Cardiac septum (tissue), 1 donor: Measurements from ENCODE around the gene STAM2. TPM values are rescaled to one million over a fixed set of nuclear protein-coding genes. Genes with fewer than 3 reads are reported as not detected.

Experiments used
- DNase-seq: peaks from one replicate; pipeline ENCODE4 v3.0.0-alpha.2; 2020; ENCODE audit warnings: low spot score
- intact Hi-C: fragments of 100-400 bp; cut with DNase I; formaldehyde crosslinking; loops from one replicate; pipeline ENCODE4 v1.14.0; 2022
- total RNA-seq: library from RNA; stranded (reverse); fragmentation: NEBNext Ultra II Directional; extraction: Animal tissue kit (Norgen Biotek cat#: 25700); gene quantifications from one replicate; pipeline ENCODE4 v1.2.1, GENCODE V29; 2021
- donor health status: DM: no; HTN: no; CAD: no.

Gene STAM2
- total RNA-seq, 1 donor from 2014 or later, result 28.9 TPM

GRCh38 chr2:152086231-152086630, 89.3 kb downstream of the STAM2 start:
- DNase-seq, result no peak
- intact Hi-C loops, result no loop called here

DNA sequence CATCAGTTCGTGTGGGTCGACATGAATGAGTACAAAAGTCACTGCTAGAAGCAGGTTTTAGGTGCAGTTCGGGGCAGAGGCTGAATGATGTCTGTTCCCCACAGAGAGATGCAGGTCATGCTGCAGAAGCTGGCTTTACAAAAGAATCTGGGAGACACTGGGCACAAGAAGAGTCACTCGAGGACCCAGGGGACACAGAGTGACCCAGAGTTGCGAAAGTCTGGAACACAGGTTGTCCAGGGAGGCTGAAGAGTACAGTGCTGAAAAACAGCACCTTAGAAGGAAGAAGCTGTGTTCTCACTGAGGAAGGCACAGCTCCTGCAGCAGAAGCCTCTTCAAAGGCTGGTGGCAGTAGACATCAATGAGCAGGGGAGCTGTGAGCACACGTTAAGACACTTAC, 91.5 kb downstream of the STAM2 start:
- intact Hi-C loops, result no loop called here
- no peak for DNase-seq

DNA sequence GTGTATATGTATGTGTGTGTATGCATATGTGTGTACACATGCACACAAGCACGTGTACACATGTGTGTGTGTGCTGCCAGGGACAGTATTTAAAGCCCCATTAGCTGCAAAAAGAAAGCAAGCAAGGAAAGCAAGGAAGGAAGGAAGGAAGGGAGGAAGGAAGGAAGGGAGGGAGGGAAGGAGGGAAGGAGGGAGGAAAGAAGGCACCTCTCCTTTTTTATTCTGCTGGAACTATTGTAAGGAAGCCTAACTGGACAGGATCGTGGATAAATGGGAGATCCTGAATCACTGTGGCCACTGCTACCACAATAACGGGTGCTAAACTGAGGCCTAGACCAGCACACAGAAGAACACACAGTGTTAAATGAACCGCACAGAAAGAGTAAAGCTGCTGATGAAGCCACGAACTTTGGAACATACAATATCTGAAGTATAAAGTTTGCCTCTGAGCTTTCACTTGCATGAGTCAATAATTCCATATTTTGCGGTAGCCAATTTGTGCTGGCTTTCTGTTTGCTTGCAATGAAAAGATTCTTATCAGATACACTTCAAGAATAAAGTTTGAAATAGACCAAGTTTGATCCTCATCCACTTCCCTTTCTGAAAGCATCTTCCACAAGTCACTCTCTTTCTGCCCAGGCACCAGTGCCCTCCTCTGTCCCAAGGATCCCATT, 92.2 kb downstream of the STAM2 start:
- no peak for DNase-seq
- intact Hi-C loops, result no loop called here

- intact Hi-C loops, result no loop called here
- DNase-seq, result no peak
Measured at GRCh38 chr2:152078662-152079061, 96.9 kb downstream of the STAM2 start.

GRCh38 chr2:152078023-152078422, 97.5 kb downstream of the STAM2 start:
- DNase-seq, result no peak
- intact Hi-C loops, result no loop called here

- no peak for DNase-seq
Measured at GRCh38 chr2:152075461-152076050, 100.0 kb downstream of the STAM2 start.

GRCh38 chr2:152072011-152072410, 103.6 kb downstream of the STAM2 start:
- no peak for DNase-seq
- intact Hi-C loops, result no loop called here

More at GRCh38 chr2:152075461-152076050, 100.0 kb downstream of the STAM2 start:
- intact Hi-C loops, result no loop called here

DNA sequence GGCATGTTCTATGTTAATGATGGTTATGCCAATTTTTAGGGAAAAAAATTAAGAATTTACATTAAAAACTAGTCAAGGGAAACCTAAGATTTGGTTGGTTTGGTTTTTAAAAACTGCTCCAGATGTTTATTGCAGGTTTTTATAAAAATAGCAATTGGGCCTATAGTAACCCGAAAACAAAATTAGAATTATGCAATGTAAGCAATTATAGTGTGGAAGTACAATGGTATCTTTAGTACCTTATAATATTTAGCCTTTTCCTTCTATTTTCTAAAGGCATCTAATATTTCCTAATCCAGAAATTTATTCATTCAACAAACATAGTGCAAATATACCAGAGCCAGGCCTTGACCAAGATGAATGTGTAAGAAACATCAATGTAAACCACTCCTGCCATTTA, 104.0 kb downstream of the STAM2 start:
- DNase-seq, result no peak
- intact Hi-C loops, result no loop called here

GRCh38 chr2:152071092-152071491, 104.5 kb downstream of the STAM2 start:
- DNase-seq, result no peak
- intact Hi-C loops, result no loop called here

GRCh38 chr2:152068226-152068625, 107.3 kb downstream of the STAM2 start:
- intact Hi-C loops, result no loop called here
- no peak for DNase-seq

- intact Hi-C loops, result no loop called here
Measured at GRCh38 chr2:152067823-152068222, 107.7 kb downstream of the STAM2 start.

More at GRCh38 chr2:152067823-152068222, 107.7 kb downstream of the STAM2 start:
- no peak for DNase-seq

Other genes starting within 250 kb of the STAM2 start
- gene CACNB4, start 76.7 kb downstream of the STAM2 start, total RNA-seq, result 0.67 TPM
- gene FMNL2, start 159.4 kb upstream of the STAM2 start, total RNA-seq, result 6.2 TPM